GM21825 (cell line): ENCODE measurements around the gene PODXL.
"Not testable (repeated sequence)": the region's sequence is repeated elsewhere in the genome, so short reads cannot be mapped to it uniquely, and the experiment has no call there.

Experiments
- ATAC-seq: cut with Tn5 transposase; IDR thresholded peaks from one replicate; pipeline ENCODE4 v1.9.1; 2021; ENCODE audit warnings: mild to moderate bottlenecking, moderate library complexity; ENCODE audit not compliant: unreplicated experiment

Gene PODXL

DNA sequence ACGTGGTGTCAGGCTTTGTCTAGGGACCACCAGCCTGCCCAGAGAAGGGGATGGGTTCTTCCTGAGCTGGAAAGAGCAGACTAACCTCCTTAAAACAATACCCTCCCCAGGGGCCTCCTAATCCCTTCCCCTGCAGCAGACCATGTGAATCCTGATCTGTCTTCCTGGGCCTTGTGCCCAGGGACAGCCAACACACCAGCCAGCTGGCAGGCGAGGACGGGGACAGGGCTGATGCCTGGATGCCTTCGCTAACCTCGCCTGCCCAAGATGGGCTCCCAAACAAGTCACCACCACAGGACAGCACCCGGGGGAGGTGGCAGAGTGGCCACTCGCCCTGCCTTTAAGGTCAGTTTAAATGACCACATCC is 17.6 kb downstream of the PODXL start:
- no peak for ATAC-seq

GRCh38 chr7:131538071-131538812 is 18.2 kb downstream of the PODXL start:
- ATAC-seq = no peak

GRCh38 chr7:131537571-131537978 is 18.9 kb downstream of the PODXL start:
- no peak for ATAC-seq

GRCh38 chr7:131536361-131536849 is 20.0 kb downstream of the PODXL start:
- no peak for ATAC-seq

DNA sequence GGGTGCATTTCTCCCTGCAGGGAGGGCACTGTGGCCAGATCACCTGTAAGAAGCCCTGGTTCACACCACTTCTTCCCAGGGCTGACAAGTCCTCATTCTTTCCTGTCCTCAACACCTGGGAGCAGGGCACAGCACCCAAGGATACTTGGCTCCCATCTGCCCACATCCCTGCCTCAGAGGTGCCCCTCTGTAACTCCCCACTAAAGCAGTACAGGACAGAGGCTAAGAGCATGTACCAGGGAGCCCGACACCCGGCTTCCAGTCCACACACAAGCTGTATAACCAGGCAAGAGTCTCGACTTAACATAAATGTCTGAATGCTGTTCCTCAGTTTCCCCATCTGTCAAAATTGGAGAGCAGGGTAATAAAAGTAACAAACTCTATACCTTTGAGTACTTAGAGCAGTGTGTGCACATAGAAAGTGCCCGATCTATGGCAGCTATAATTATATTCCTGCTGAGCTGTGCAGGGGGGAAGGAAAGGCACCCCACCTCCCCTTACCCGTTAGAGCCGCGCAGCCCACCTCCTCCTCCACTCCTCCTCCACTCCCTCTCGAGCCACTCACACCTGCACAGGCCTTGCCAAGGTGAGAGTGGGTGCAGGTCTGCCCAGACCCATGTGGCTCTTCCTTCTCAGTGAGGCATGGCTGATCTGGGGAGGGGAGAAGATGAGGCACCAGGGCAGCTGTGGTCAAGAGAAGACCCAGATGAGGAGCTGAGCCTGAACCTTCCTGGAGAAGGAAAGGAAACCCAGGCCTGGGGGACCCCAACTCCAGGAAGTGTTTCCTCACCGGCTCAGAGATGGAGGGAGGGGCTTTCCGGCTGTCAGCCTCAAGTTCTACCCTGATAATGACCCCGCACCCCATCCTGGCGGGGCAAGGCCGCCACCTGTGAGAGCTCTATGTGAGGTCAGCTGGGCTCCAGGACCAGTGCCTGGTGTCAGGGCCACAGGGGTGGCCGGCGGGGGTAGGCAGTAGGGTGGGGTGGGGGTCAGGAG is 22.6 kb downstream of the PODXL start:
- no peak for ATAC-seq

- ATAC-seq = no peak
These were observed 23.3 kb downstream of the PODXL start for GRCh38 chr7:131533151-131533559.

DNA sequence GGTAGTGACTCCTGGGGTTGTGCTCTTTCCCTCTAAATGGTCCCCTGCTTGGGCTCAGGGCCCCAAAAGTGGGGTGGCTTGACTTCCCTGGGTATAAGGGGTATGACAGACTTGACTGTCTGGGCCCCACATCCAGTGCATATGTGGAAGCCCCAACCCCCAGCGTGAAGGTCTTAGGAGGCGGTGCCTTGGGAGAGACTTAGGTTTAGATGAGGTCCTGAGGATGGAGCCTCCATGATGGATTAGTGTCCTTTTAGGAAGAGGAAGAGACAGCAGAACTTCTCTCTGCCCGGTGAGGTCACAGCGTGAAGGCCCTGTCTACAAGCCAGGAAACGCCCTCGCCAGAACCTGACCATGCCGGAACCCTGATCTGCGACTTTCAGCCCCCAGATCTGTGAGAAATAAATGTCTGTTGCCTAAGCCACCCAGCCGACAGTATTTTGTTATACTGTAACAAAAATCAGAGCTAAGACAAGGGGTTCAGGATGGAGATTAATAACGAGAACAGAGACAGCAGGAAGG is 23.8 kb downstream of the PODXL start:
- no peak for ATAC-seq

DNA sequence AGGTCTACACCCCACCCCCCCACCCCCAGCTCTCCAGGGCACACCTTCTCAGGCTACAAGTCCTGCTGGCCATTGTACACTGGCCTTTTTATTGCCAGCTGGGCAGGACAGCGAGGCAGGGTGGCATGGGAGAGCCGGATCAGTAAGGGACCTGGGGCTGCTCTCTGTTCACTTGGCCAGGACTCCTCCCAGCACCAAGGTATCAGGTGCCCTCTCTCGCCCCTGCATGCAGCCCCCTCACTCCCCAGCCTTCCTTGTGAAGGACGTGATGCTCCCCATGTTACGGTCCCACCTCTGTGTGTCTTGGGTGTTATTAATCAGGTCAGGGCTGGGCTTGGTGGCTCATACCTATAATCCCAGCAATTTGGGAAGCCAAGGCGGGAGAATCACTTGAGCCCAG is 26.3 kb downstream of the PODXL start:
- ATAC-seq = no peak

DNA sequence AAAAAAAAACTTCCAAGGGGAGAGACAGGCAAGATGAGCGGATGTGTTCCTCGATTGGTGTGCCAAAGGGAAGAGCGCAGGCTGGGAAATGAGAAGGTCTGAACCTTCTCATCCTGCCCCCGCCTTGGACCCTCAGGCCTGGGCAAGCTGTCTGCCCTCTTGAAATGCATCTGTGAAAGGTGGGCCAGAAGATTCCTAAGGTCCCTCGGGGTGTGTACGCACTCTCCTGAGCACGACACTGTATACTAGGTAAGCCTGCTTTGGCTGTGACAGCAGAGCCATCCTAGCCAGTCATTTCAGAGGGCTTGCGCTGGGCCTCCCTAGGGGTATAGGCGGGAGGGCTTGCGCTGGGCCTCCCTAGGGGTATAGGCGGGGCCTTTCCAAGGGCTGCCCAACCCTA is 26.8 kb downstream of the PODXL start:
- no peak for ATAC-seq

- no peak for ATAC-seq
These were observed 27.2 kb downstream of the PODXL start for GRCh38 chr7:131529179-131529578.

GRCh38 chr7:131527456-131527855 is 29.0 kb downstream of the PODXL start:
- ATAC-seq = no peak

DNA sequence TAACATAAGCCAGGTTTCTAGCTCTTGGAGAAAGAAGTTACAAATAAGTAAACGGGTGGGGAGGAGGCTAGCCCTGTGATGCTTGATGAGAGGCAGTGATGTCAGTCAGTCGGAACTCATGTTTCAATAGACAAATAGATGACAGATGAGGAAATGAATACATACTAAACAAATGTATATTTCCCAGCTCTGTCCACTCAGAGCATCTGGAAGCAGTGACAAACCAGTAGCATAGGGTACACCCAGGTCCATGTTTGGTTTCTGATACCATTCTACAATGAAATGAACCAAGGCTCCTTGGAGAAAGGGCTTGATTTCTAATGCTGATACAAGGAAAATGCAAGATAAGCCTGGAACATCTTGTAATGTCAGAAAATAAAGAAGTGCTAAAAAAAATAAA is 30.6 kb downstream of the PODXL start:
- no peak for ATAC-seq

DNA sequence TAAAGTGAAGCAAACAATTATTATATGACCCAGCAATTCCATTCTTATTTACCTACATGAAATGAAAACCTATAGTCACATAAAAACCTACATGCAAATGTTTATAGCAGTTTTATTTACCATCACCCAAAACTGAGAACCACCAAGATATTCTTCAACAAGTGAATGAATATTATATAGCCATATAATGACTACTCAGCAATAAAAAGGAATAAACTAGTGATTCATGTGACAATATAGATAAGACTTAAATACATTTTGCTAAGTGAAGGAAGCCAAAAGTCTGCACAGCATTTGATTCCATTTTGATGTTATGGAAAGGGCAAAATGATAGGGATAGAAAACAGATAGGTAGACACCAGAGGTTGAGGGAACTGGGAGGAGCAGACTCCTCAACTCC is 31.7 kb downstream of the PODXL start:
- no peak for ATAC-seq

- no peak for ATAC-seq
These were observed 32.3 kb downstream of the PODXL start for GRCh38 chr7:131524115-131524514.

DNA sequence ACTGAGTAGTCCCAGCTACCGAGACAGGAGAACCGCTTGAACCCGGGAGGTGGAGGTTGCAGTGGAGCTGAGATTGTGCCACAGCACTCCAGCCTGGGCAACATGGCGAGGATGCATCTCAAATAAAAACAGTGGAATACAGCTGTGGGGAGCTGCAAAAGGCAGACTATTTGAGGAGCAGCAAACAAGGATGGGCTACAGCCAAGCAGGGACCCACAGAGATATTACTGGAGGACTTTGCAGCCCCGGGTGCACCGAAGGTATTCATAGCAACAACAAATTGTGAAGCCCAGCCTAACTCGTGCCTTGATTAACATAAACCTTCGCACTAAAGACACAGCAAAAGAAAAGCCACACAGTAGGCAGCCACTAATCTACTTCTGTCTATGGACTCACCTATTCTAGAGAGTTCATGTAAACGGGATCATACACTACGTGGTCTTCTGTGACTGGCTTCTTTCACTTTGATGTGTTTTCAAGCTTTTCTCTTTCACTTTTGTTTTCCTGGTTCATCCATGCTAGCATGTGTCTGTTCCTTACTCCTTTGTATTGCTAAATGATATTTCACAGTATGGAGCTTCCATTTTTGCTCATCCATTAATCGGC is 34.0 kb downstream of the PODXL start:
- no peak for ATAC-seq

GRCh38 chr7:131521651-131522163 is 34.7 kb downstream of the PODXL start:
- ATAC-seq = no peak

DNA sequence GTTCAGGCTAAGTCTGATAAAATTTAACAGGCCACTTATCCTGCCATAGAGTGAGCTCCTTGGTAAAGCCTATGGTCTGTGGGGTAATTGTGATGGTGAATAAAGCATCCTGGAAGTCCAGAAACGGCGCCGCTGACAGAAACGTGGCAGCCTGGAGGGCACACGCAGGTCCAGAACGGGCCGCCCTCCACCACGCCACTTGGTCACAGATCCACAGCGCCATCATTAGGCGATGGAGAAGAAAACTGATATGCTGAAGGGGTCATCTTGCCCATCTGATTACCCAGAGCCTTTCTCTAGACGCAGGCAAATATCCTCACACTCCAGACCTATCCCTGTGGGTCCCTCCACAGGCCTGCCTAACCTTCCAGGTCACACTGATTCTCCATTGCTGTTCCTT is 37.8 kb downstream of the PODXL start:
- ATAC-seq = no peak

- no peak for ATAC-seq
These were observed 39.1 kb downstream of the PODXL start for GRCh38 chr7:131517218-131517923.

DNA sequence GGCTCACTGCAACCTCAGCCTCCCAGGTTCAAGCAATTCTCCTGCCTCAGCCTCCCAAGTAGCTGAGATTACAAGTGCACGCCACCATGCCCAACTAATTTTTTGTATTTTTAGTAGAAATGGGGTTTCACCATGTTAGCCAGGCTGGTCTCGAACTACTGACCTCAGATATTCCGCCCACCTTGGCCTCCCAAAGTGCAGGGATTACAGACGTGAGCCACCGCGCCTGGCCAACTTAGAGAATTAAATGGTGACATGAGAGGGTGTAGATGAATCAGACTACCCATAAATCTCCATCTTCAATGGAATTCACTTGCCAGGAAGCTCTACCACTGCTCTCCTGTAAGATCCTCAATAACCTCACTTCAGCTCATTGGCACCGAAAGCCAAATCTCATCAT is 41.0 kb downstream of the PODXL start:
- not testable (repeated sequence) for ATAC-seq
